ENCODE measurements around the gene SV2C.

The SV2C gene

DNA sequence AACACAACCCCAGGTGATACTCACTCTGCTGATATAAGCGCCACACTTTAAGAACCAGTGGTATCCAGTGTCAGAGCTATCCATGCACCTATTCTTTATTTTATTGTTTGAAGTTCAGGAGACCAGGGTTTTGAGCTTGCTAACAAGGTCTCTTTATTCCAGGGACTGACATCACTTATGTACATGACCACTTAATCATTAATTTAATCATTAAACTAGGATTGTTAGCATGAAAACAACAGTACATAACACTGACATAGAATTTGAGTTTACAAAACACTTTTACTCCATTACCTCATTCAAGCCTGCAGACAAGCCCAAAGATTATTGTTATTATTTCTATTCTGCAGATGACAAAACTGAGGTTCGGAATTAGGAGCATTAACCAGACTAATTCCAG is 168.5 kb downstream of the SV2C start:
- DNase-seq, result no peak

DNA sequence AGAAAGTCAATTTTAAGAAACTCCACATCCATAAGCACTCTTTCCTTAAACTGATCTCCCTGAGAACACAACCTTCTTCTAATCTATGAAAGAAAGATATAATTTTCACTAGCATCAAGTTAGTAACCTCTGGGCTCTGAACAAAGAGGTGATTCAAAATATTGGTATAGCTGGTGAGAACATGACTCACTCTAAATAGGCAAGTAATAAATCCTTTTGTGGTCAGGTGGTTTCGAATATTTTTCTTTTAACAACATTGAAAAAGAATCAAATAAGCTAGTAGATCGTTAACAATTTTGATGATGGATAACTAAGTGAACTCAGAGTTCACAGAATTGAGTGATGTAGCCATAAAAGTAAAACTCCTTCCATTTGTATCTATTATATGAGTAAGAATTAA is 169.3 kb downstream of the SV2C start:
- no peak for DNase-seq

DNA sequence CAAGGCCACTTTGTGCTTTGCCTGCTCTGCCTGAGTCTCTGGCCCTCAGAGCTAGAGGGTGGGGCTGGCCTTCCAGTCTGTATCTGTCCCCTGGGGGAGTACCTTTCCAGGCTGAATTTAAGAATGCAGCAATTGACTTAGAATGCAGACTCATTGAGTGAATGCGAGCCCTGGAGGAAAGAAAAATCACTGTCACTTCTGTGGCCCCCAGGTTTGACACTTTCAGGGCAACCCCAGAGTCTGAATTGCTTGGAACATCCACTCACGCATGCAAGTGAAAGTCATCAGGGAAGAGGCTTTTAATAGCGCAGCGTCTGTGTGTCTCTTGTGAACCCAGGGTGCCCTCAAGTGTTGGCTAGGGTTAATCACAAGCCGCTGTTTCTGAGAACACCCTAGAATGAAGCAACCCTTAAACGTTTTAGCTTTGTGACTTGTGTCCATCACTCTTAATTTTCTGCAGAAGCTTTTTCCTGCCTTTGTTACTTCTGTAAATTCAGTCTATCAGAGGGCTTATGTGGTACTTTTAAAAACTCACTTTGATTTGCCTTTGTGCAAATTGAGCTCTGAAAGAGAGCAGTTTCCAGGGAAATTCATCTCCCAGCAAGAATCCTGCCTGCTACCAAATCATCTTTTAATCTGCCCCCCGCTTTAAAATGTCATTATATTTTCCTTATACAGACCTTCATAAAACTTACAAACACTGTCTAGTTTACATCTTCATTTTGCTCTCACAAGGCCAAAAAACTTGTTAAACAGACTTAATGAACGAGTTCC is 173.1 kb downstream of the SV2C start:
- DNase-seq, result no peak

DNA sequence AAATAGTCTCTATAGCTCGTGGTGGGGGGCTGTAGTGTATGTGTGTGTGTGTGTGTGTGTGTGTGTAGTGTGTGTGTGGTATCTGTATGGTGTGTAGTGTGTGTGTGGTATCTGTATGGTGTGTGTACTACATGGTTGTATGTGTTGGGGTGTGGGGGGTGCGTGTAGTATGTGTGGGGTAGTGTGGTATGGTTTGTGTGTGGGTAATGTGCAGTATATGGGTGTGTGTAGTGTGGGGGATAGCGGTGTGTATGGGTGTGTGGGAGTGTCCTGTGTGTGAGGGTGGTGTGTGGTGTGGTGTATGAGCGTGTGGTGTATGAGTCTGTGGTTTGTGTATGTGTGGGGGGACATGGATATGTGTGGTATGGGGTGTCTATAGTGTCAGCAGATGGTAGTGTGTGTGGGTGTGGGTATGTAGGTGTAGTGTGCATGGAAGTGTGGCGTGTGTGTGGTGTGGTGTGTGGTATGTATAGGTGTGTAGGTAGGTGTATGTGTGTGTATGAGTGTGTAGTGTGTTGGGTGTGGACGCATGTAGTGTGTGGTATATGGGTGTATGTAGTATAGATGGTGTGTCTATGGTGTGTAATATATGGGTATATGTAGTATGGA is 174.1 kb downstream of the SV2C start:
- no peak for DNase-seq

DNA sequence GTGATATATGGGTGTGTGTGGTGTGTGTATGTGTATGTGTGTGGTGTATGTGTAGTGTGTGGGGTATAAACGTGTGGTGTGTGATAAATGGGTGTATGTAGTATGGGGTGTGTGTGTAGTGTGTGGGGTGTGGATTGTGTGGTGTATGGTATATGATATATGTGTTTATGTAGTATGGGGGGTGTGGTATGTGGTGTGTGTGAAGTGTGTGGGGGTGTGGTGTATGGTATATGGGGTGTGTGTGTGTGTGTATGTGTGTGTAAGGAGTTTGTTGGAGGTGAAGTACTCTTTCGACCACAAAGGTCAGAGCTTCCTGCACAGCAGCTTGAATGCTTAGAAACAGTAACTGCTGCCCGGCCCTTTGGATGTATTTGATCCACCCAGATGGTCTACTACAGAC is 174.7 kb downstream of the SV2C start:
- no peak for DNase-seq

DNA sequence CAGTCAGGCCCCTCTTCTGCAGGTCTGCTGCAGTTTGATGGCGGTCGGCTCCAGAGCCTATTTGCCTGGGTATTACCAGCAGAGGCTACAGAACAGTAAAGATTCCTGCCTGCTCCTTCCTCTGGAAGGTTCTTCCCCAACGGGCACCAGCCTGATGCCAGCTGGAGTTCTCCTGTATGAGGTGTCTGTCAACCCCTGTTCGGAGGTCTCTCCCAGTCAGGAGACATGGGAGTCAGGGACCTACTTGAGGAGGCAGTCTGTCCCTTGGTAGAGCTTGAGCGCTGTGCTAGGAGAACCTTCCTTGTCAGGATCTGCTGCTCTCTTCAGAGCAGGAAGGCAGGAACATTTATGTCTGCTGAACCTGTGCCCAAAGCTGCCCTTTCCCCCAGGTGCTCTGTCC is 181.5 kb downstream of the SV2C start:
- DNase-seq, result no peak

DNA sequence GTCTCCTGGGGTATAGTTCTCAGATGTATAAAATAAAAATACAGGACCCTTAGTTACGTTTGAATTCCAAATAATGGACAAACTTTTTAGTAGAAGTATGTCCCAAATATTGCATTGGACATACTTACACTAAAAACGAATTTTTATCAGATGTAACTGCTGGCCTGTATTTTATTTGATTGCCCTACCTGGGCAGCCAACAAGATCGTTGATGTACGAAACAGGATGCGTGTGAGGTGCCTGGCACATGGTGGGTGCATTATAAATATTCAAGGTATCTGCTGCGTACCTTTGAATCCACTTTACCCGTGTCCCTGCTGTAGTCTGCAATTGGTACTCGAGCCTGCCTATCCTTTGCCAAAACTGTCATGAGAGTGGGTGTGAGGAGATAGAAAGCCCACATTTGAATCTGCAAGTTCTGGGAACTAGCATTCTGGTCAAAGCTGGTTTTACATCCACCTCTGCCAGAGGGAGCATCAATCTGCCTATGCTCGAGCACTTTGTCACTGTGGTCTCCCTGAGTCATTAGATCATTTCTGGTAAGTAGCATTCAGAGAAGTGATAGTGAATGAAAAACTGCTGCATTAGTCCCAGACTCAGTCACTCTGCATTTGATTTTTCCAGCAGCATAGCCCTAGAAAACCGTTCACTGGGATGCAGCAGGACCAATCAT is 186.2 kb downstream of the SV2C start:
- DNase-seq, result no peak

DNA sequence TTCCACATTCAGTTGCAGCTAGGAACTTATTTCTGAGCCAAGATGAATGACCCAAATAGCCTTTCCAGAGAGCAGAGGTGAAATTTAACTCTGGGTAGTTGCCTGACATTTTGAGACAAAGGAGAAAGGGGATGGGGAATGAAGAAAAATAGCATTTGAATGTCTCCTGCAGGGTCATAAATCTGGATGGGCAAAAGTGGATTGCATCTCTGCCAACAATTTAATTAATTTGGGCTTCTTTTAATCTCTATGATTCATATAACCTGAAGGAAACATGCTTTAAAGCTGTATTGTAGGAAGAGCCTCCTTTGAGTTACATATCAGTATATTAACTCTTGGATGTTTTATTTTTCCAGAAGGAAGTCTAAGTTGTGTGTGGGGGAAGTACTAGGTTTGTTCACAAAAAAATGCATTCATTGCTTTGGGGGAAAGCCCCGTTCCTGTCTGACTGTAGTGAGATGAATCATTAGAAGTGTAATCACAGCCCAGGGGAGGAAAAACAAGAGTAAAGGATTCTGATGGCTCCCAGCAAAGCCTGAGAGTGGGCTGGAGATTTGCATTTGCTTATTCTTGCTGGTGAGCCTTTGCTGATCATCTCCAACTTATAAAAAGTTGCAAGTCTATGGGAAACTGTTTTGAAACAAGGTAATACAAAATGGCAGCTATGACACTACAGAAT is 186.9 kb downstream of the SV2C start:
- no peak for DNase-seq

DNA sequence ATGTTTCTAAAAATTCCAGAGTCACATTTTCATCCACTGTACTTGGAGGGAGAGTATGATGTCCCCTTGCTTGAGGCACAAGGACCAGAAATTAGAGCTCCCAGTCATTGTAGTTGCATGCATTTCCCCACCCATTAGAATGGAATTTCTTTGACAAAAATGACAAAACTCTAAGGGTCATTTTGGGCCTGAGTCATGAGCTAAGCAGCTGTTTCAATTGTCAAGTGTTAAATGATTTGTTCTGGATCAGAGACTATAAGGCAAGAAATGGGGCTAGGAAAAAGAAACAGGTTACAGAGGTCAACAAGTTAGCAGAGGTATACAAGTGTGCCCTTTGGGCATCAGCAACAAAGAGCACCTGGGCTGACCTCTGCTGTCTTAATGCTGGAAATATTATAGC is 188.7 kb downstream of the SV2C start:
- DNase-seq, result no peak

DNA sequence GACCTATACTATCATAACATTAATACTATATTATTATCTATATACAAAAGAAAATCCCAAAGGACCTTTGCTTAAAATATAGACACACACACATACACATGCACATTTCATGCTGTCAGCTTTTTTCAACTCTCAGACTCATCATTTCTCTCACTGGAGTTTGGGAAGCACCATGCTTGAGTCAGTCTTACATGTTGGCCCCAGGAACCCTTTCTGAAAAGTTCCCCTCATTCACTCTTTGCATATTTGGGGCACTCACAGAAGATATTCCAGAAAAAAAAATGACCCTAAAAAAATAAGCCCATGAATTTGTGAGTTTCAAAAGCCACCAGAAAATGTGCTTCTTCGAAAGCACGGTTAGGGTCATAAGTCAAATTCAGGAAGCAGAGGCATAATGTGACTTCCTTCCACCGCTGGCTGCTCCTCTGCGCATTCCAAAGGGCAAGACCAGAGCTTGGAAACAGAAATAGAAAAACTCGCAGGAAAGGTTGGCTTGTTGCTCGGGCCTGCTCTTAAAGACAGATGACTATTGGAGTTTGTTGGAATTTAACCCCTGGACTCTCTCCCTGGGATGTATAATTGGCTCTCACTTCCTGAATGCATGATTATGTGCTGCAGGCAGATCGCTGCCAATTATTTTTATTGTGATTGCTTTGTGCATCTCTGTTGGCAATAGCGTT is 190.2 kb downstream of the SV2C start:
- DNase-seq, result no peak

DNA sequence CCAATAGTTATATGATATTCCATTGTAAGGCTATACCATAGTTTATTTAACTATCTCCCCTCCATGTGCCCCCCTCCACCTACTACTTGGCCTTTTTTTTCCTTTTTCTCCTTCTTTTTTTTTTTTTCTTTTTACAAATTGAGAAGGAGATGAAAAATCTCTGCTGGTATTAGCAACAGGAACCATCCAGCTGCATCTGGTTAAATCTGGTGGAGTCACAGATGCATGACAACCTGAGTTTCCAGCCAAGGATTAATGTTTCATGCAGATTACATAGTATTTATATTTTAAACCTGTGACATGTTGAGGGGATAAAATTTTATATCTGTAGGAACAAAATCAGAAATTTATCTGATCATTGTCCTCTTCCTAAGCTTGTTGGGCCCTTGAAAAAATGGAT is 191.4 kb downstream of the SV2C start:
- no peak for DNase-seq

DNA sequence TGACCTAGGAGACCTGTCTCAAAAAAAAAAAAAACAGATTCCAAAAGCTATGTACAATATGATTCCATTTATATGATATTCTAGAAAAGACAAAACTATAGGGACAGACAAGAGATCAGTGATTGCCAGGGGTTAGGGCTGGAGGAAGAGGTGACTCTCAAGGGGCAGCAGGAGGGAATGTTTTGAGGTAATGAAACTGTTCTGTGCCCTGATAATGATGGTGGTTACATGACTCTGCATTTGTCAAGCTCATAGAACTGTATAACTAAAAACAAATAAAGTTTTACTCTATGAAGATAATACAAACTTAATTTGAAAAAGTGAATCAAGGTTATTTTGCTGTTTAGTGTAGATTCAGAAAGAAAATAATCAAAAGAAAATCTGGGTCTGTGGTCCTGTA is 194.6 kb downstream of the SV2C start:
- DNase-seq, result no peak

DNA sequence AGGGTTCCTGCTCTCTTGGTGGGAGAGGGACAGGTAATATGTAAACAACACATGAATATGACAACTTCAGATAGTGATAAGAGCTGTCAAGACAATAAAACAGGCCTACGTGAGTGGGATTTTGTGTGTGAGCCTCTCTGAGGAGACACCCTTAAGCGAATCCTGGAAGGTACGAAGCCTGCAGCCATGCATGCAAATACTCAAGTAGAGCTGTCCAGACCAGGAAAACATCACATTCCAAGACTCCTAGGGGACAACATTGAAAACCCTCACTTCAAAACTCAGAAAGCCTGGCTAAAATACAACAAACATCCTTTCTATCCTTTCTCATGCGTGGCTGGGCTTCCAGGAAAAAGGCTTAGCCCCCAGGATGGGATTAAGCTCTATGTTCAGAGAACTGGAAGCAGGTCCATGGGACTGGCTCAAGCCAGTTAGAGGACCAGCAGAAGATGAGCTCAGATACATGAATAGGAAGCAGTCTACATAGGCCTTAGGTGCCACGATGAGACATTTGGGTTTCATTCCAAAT is 195.1 kb downstream of the SV2C start:
- no peak for DNase-seq

DNA sequence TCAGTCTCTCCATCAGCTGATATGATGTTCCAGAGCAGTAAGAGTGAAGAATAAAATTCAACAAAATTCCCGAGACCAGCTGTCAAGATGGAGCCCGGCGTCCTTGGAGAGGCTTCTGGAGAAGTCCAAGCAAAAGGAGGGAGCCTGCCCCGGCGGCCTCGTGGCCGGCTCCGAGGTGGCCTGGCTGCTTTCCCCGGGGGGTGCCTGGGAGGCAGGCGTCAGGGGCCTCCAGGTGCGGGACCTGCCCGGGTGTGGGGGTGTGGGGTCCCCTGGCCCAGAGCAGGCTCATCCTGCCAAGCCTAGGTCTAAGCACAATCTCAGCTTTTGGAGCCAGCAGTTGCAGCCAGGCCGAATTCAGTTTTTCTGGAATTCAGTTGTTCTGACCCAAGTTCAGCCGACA is 197.3 kb downstream of the SV2C start:
- no peak for DNase-seq

DNA sequence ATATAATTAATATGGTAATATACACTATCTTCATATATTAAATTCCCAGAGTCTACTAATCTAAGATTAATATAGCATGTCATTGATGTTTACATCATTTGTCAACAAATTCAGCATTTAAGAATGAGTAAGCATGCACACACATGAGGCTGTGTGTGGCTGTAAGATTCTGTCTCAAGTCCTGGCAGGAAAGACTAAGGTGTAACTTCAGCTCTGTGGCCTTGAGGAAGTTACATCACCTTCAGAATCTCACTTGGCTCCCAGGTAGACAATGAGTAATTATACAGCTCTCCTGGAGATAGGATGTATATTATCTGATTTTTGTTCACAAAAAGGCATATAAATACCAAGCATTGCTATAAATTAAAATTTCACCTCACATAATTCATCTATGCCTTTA is 200.5 kb downstream of the SV2C start:
- DNase-seq, result no peak

DNA sequence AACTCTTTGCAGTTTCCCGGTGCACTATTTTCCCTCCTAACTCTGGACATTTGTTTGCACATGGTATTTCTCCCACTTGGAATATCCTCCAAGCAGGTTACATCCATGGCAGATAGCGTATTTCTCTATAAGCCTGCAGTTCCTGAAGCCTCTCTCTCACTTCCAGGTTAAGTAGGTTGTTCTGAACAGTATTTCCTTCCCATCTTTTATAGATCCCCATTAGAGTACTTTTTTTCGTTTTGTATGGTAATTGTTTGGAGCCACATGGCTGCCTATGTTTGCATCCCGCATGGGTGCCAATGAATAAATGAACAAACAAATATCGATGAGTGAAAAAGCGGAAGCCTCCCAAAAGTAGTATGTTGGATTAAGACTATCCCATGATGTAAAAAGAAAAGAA is 206.5 kb downstream of the SV2C start:
- no peak for DNase-seq

DNA sequence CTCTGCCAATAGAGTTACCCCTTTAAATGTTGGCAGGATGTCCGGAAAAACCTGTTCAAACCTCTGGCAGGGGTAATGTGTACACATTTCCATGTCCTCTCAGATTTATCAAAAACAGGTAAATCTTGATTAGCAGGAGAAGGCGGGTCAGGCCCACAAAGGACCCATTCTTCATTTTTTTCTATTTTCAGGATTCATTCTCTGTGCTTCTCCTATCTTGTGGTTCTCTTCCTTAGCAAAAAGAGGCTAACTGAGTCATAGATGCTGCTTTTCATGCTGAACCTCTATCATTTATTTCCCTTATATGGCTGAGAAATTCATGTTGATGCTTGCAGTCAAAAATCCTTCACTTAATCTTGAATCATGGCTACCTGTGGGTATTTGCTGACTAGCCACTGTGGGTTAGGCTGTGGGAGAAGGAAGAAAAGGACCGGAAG is 207.2 kb downstream of the SV2C start:
- DNase-seq, result no peak

DNA sequence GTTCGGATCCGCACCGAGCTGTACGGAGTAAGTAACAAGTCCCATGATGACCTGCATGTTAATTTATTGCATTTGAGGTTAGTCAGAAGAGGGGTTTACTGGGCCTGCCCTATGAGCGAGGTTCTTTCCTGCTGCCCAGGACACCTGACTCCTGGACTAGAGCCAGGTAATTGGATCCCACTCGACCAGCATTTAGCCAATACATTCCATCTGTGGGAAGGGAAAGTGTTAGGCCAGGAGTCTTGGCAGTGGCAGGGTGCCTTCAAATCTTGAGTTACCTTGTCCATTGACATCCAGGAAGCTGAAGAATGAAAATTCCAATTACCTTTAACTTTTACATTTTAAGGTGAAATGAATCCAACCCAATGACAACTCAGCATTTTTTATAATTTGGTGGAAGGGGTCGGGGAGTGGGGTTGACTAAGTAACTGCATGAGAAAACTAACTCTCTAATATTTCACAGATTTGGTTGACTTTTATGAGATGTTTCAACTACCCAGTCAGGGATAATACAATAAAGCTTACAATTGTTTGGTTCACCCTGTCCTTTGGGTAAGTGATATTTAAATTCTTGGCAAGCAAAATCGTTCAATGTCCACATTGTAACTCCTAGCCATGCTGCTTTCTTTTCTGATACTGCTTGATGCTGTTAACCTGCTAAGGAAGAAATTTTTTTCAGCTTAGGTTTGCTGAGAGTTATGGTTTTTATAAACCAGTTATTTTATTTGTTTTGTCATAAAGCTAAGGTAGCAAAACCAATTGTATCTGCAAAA is 208.3 kb downstream of the SV2C start:
- no peak for DNase-seq

DNA sequence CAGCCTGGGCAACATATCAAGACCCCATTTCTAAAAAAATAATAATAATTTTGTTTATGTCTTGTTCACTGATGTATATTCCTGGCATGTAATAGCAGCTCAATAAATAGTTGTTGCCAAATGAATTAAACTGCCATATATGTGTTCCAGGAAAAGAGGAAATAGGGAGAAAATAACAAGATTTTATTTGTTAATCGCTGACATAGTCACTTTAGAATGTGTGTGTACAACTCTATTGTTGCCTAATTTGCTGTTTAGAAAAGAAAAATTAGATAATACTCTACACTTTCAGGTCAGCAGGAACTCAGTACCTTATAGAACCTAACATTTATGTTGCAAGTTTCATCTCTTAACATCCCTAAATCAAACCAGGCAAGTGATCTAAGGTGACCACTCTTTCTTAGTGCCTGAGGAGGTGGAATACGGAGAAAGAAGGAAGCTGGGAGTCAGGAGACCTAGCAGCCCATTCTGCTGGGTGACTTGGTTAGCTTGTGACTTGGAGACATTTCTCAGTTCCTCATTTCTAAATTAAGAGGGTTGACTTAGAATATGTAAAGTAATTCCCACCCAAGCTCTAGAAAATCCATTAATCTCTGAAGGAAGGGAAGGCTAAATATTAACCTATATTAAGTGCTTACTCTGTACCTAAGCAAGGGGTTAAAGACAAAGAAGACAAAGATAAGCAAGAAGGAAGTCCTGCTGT is 209.6 kb downstream of the SV2C start:
- DNase-seq, result no peak

DNA sequence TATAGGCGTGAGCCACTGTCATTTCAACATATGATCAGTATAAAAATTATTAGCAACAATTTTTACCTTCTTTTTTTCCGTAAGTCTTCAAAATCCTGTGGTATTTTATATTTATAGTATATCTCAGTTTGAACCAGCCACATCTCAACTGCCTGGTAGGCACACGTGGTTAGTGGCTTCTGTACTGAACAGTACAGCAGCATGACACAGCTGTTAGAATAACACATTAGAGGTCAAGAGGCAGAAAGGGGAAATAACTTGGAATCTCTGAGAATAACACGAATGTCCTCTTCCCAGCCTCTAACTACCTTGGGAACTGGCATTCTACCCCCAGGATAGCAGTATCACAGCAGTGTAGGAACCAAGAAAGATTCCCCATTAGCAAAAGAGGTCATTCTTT is 211.4 kb downstream of the SV2C start:
- DNase-seq, result no peak

DNA sequence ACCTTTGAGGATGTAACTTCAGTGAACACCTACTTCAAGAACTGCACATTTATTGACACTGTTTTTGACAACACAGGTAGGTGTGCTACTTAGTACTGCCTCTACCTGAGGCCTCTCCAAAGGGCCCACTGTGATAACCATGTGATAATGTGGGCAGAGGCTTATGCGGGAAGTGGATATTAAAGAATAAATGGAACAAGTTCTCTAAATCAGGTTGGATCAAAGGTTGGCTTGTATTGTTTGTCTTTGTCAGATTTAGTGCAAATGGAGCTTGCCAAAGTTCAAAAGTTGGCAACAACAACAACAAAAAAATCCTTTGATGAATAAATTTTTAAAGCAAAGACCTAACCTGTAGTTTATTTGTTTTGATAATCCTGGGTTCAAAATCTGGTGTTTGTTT is 215.7 kb downstream of the SV2C start:
- no peak for DNase-seq
